Psoas muscle (tissue), 8 donors: Measurements from ENCODE around the gene PCBP2. TPM values are rescaled to one million over a fixed set of nuclear protein-coding genes. Genes with fewer than 3 reads are reported as not detected.

Experiments used
- ATAC-seq, 4 donors: fragments of 200-7000 bp; cut with Tn5 transposase; one replicate each; pipeline ENCODE4 v1.9.1; 2020; ENCODE audit warnings: moderate library complexity in 3 of 4, mild to moderate bottlenecking in 2 of 4
- DNase-seq, 2 donors: peaks; one replicate each; pipeline ENCODE4 v3.0.0-alpha.2; 2020
- H3K27ac ChIP-seq: fragments of 200-600 bp; one replicate; pipeline ENCODE4 v1.8.0; 2022
- H3K27me3 ChIP-seq, 3 donors: fragments of 200-600 bp in 1 of 3; one replicate each; pipeline versions ENCODE4 v1.6.1 to v1.8.0; 2013 to 2022; ENCODE audit warnings: low read length in 2 of 3, mild to moderate bottlenecking in 2 of 3, moderate library complexity in 1 of 3; ENCODE audit not compliant: insufficient read depth in 3 of 3
- H3K36me3 ChIP-seq, 2 donors: fragments of 200-600 bp in 1 of 2; one replicate each; pipeline versions ENCODE4 v1.6.1 to v1.8.0; 2013 to 2022; ENCODE audit warnings: low read depth in 1 of 2, mild to moderate bottlenecking in 1 of 2, moderate library complexity in 1 of 2; ENCODE audit not compliant: insufficient read depth in 1 of 2
- H3K4me1 ChIP-seq: fragments of 200-600 bp; one replicate; pipeline ENCODE4 v1.8.0; 2022
- H3K4me3 ChIP-seq: fragments of 200-600 bp; one replicate; pipeline ENCODE4 v1.8.0; 2022; ENCODE audit warnings: mild to moderate bottlenecking
- H3K9me3 ChIP-seq: fragments of 200-600 bp; one replicate; pipeline ENCODE4 v1.8.0; 2022
- WGBS, 3 donors: extraction: QIAGEN DNeasy Blood & Tissue Kit; methylation state at CpG; one replicate each; pipeline versions ENCODE4 v1.1.6 to v1.1.7; 2013; 5-methylcytosine and 5-hydroxymethylcytosine counted together
- intact Hi-C, 2 donors: fragments of 100-400 bp; cut with DNase I; formaldehyde crosslinking; loops; one replicate each; pipeline versions ENCODE4 v1.11.0 to v1.14.2; 2022
- polyA plus RNA-seq, 3 donors: library from polyadenylated mRNA; stranded (reverse); fragments of 200-250 nt; gene quantifications; one replicate each; pipeline ENCODE4 v1.2.3, GENCODE V29; 2013
- total RNA-seq, 4 donors: library from RNA; stranded (reverse); fragmentation: NEBNext Ultra II Directional in 2 of 4; extraction: Animal tissue kit (Norgen Biotek cat#: 25700) in 2 of 4; gene quantifications; one replicate each; pipeline versions ENCODE4 v1.2.1 to v1.2.4, GENCODE V29; 2021 to 2023
- TF ChIP-seq, protein P1 (sequence below): fragments of 200-600 bp; IDR thresholded peaks from one replicate; pipeline ENCODE4 v1.8.0; 2022; ENCODE audit warnings: antibody characterized with exemption
- donor health status: healthy with polysubstance abuse.
- donor health status: DM: no; HTN: no; CAD: no; lungs with moderate emphysema.
- donor health status: Bipolar disorder and iron deficiency.
- donor health status: healthy.
- donor health status: DM: yes; HTN: yes; CAD: no.
- donor health status: DM: no; HTN: no; CAD: no.
- donor health status: DM: no; HTN: no; CAD: no.
- donor health status: DM: yes; HTN: yes; CAD: no.

The PCBP2 gene
- total and polyA plus RNA-seq, 7 donors = 254 to 507 (median 412) TPM

- TF ChIP-seq, protein P1, sequence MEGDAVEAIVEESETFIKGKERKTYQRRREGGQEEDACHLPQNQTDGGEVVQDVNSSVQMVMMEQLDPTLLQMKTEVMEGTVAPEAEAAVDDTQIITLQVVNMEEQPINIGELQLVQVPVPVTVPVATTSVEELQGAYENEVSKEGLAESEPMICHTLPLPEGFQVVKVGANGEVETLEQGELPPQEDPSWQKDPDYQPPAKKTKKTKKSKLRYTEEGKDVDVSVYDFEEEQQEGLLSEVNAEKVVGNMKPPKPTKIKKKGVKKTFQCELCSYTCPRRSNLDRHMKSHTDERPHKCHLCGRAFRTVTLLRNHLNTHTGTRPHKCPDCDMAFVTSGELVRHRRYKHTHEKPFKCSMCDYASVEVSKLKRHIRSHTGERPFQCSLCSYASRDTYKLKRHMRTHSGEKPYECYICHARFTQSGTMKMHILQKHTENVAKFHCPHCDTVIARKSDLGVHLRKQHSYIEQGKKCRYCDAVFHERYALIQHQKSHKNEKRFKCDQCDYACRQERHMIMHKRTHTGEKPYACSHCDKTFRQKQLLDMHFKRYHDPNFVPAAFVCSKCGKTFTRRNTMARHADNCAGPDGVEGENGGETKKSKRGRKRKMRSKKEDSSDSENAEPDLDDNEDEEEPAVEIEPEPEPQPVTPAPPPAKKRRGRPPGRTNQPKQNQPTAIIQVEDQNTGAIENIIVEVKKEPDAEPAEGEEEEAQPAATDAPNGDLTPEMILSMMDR = no peak
- intact Hi-C loops = no loop called here
- no peaks in the 10 kb centered on the region for H3K4me1 ChIP-seq
- 74 to 76% (median 75%) methylated on average over 6 of the region's 6 CpGs for WGBS, 3 donors
- DNase-seq (no peak), ATAC-seq (no peak)
- H3K27ac ChIP-seq = no peak overlapping the region
- peaks cover 13 to 97% of the 10 kb centered on the region in 2 donors for H3K36me3 ChIP-seq
- no peaks in the 10 kb centered on the region for H3K9me3 ChIP-seq
- no peaks in the 10 kb centered on the region for H3K27me3 ChIP-seq
- H3K4me3 ChIP-seq = no peak overlapping the region
Observed at GRCh38 chr12:53514628-53515290, 62.9 kb downstream of the PCBP2 start.

- TF ChIP-seq, protein P1 = no peak
- no peak for ATAC-seq
- H3K27ac ChIP-seq = no peak overlapping the region
- no peaks in the 10 kb centered on the region for H3K9me3 ChIP-seq
- H3K4me1 ChIP-seq = no peaks in the 10 kb centered on the region
- intact Hi-C loops = no loop called here
- 35 to 54% (median 51%) methylated on average over 2 of the region's 2 CpGs for WGBS, 3 donors
- DNase-seq = no peak
- H3K36me3 ChIP-seq = peaks cover 14 to 100% of the 10 kb centered on the region in 2 donors
- H3K4me3 ChIP-seq = no peak overlapping the region
- no peaks in the 10 kb centered on the region for H3K27me3 ChIP-seq
Observed at GRCh38 chr12:53515291-53515680, 63.4 kb downstream of the PCBP2 start.

DNA sequence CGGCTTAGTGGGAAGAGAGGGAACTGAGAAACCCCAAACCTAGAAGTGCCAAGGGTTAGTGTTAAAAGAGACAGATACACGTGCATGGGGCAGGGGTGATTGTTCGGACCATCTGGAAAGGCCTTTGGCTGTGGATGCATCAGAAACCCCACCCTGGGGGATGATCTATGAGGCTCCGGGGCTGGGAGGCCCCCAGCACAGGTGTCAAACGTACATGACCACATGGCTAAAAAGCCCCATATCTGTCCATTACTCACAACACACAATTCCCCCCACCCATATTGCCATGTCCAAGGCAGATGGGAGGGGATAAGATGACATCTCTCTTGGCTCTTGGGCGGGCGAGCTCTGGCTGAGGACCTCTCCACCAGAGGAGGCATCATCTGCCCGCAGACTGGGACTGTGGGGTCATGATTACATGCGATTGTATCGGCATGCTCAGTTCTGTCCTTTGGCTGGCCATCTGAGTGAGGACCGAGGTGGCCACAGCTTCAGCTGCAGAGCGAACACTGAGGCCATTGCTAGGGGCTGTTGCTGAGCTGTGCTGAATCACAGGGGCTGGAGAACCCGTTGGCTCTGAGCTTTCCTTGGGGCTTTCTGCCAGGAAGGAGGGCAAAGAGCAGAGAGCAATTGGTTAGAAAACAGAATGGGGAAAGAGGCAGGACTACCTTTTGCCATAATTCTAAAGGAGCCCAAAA lies 65.0 kb downstream of the PCBP2 start:
- ATAC-seq = no peak
- no peak for DNase-seq
- Histone ChIP-seq H3K27ac (no peak overlapping the region), H3K4me3 (no peak overlapping the region), H3K27me3 (no peaks in the 10 kb centered on the region), H3K4me1 (no peaks in the 10 kb centered on the region), H3K9me3 (no peaks in the 10 kb centered on the region), H3K36me3 (peaks cover 16 to 100% of the 10 kb centered on the region in 2 donors)
- WGBS, 3 donors = 83 to 84% (median 83%) methylated on average over 13 of the region's 13 CpGs
- intact Hi-C loops = no loop called here
- TF ChIP-seq, protein P1 = no peak

DNA sequence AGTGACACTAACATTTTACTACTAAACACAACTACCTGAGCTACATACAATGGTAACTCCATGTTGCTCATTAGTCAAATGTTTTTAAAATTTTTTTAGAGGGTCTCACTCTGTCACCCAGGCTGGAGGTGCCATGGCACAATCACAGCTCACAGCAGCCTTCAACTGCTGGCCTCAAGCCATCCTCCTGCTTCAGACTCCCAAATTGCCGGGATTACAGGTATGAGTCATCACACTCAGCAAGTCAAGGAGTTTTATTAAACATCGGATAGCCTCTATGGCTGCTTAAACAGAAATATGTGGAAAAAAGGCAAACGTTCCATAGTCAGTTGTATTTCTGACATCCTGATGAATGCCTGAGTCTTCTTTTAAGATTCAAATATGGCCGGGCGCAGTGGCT lies 66.5 kb downstream of the PCBP2 start:
- no peak overlapping the region for H3K27ac ChIP-seq
- intact Hi-C loops = no loop called here
- no peak overlapping the region for H3K4me3 ChIP-seq
- no peaks in the 10 kb centered on the region for H3K27me3 ChIP-seq
- no peaks in the 10 kb centered on the region for H3K4me1 ChIP-seq
- no peaks in the 10 kb centered on the region for H3K9me3 ChIP-seq
- DNase-seq (no peak), ATAC-seq (no peak)
- H3K36me3 ChIP-seq = peaks cover 20 to 100% of the 10 kb centered on the region in 2 donors
- TF ChIP-seq, protein P1 = no peak
- WGBS, 3 donors = 73 to 85% (median 76%) methylated on average over 5 of the region's 5 CpGs
